H9 (cell line): ENCODE measurements around the gene OSBPL8. TPM values are rescaled to one million over a fixed set of nuclear protein-coding genes. Genes with fewer than 3 reads are reported as not detected.

Source experiments
- DNase-seq: peaks from one replicate; pipeline ENCODE4 v3.0.0-alpha.2; 2017
- H2AFZ ChIP-seq: one replicate; pipeline ENCODE4 v1.6.1; 2013; ENCODE audit warnings: mild to moderate bottlenecking, low read length, control low read depth, moderate library complexity
- H2AK5ac ChIP-seq: 2 replicates; pipeline ENCODE4 v1.6.1; 2013; ENCODE audit warnings: low read length, control low read depth, mixed read lengths; ENCODE audit not compliant: insufficient read length
- H2BK120ac ChIP-seq: one replicate; pipeline ENCODE4 v1.6.1; 2013; ENCODE audit warnings: low read depth, mild to moderate bottlenecking, low read length, control low read depth, inconsistent platforms; ENCODE audit not compliant: poor library complexity, severe bottlenecking
- H2BK12ac ChIP-seq: 2 replicates; pipeline ENCODE4 v1.6.1; 2013; ENCODE audit warnings: low read length, control low read depth, mixed read lengths, low read depth; ENCODE audit not compliant: insufficient read length
- H2BK15ac ChIP-seq: 2 replicates; pipeline ENCODE4 v1.6.1; 2013; ENCODE audit warnings: low read depth, low read length, control low read depth
- H2BK20ac ChIP-seq: one replicate; pipeline ENCODE4 v1.6.1; 2013; ENCODE audit warnings: low read depth, mild to moderate bottlenecking, low read length, control low read depth, inconsistent platforms; ENCODE audit not compliant: poor library complexity, severe bottlenecking
- H2BK5ac ChIP-seq: 2 replicates; pipeline ENCODE4 v1.6.1; 2013; ENCODE audit warnings: low read length, control low read depth, mixed read lengths; ENCODE audit not compliant: insufficient read length
- H3K14ac ChIP-seq: 2 replicates; pipeline ENCODE4 v1.6.1; 2013; ENCODE audit warnings: low read length, control low read depth; ENCODE audit not compliant: insufficient read depth
- H3K18ac ChIP-seq: 2 replicates; pipeline ENCODE4 v1.6.1; 2013; ENCODE audit warnings: low read depth, mild to moderate bottlenecking, mixed read lengths, low read length, control low read depth; ENCODE audit not compliant: insufficient read length
- H3K23ac ChIP-seq: 2 replicates; pipeline ENCODE4 v1.6.1; 2013; ENCODE audit warnings: low read length, control low read depth, mixed read lengths, low read depth; ENCODE audit not compliant: insufficient read length
- H3K23me2 ChIP-seq: 2 replicates; pipeline ENCODE4 v1.6.1; 2013; ENCODE audit warnings: low read depth, mild to moderate bottlenecking, mixed read lengths, low read length, control low read depth; ENCODE audit not compliant: insufficient read length, poor library complexity, severe bottlenecking
- H3K27ac ChIP-seq: 2 replicates; pipeline ENCODE4 v1.5.1; 2013; ENCODE audit warnings: low read length, control low read depth, mixed read lengths, low read depth; ENCODE audit not compliant: insufficient read length
- H3K27me3 ChIP-seq: 2 replicates; pipeline ENCODE4 v1.6.1; 2013; ENCODE audit warnings: low read length, control low read depth, inconsistent platforms; ENCODE audit not compliant: insufficient read depth
- H3K4ac ChIP-seq: 2 replicates; pipeline ENCODE4 v1.6.1; 2013; ENCODE audit warnings: low read depth, mild to moderate bottlenecking, control low read depth, inconsistent platforms, low read length, moderate library complexity
- H3K4me1 ChIP-seq: 2 replicates; pipeline ENCODE4 v1.6.1; 2013; ENCODE audit warnings: low read length, control low read depth, inconsistent platforms; ENCODE audit not compliant: insufficient read depth
- H3K4me2 ChIP-seq: 2 replicates; pipeline ENCODE4 v1.6.1; 2013; ENCODE audit warnings: low read length, control low read depth, mixed read lengths; ENCODE audit not compliant: insufficient read length, insufficient read depth
- H3K56ac ChIP-seq: 2 replicates; pipeline ENCODE4 v1.6.1; 2013; ENCODE audit warnings: low read depth, mild to moderate bottlenecking, mixed read lengths, low read length, control low read depth; ENCODE audit not compliant: insufficient read length
- H3K79me1 ChIP-seq: 2 replicates; pipeline ENCODE4 v1.6.1; 2013; ENCODE audit warnings: low read depth, mild to moderate bottlenecking, moderate library complexity, low read length, control low read depth, inconsistent platforms; ENCODE audit not compliant: insufficient read depth, poor library complexity, severe bottlenecking
- H3K79me2 ChIP-seq: 2 replicates; pipeline ENCODE4 v1.6.1; 2013; ENCODE audit warnings: low read length, control low read depth, inconsistent platforms; ENCODE audit not compliant: insufficient read depth
- H3K9ac ChIP-seq: 2 replicates; pipeline ENCODE4 v1.6.1; 2013; ENCODE audit warnings: low read length, control low read depth, mixed read lengths; ENCODE audit not compliant: insufficient read length; ENCODE audit errors: extremely low read depth
- H3K9me3 ChIP-seq: one replicate; pipeline ENCODE4 v1.6.1; 2013; ENCODE audit warnings: low read depth, low read length, inconsistent platforms; ENCODE audit not compliant: control insufficient read depth
- H3T11ph ChIP-seq: one replicate; pipeline ENCODE4 v1.6.1; 2013; ENCODE audit warnings: mild to moderate bottlenecking, low read length, control low read depth, inconsistent platforms
- H4K20me1 ChIP-seq: one replicate; pipeline ENCODE4 v1.6.1; 2013; ENCODE audit not compliant: control insufficient read depth, insufficient read length, insufficient read depth
- H4K5ac ChIP-seq: 2 replicates; pipeline ENCODE4 v1.6.1; 2013; ENCODE audit warnings: low read depth, mild to moderate bottlenecking, mixed read lengths, low read length, control low read depth; ENCODE audit not compliant: insufficient read length
- H4K8ac ChIP-seq: replicated peaks from 2 replicates; pipeline ENCODE4 v1.6.1; 2013; ENCODE audit warnings: low read length, control low read depth, mixed read lengths, low read depth; ENCODE audit not compliant: insufficient read length
- H4K91ac ChIP-seq: 2 replicates; pipeline ENCODE4 v1.6.1; 2013; ENCODE audit warnings: low read depth, mild to moderate bottlenecking, moderate library complexity, mixed read lengths, low read length, control low read depth; ENCODE audit not compliant: insufficient read length
- H3K27ac Mint-ChIP-seq, 3 experiments: 2 replicates in 2 of 3; 3 replicates in 1 of 3; pipeline ENCODE4 v1.8.0; 2020 to 2021; ENCODE audit warnings: mixed read lengths in 3 of 3, mild to moderate bottlenecking in 1 of 3, moderate library complexity in 1 of 3
- H3K27me3 Mint-ChIP-seq: 2 replicates; pipeline ENCODE4 v1.8.0; 2021; ENCODE audit warnings: low read depth, mild to moderate bottlenecking, moderate library complexity, mixed read lengths
- H3K36me3 Mint-ChIP-seq, 3 experiments: 2 replicates in 2 of 3; 3 replicates in 1 of 3; pipeline ENCODE4 v1.8.0; 2020 to 2021; ENCODE audit warnings: low read depth in 3 of 3, mixed read lengths in 3 of 3; ENCODE audit not compliant: insufficient read depth in 1 of 3
- H3K4me1 Mint-ChIP-seq, 2 experiments: 2 replicates each; pipeline ENCODE4 v1.8.0; 2020; ENCODE audit warnings: mixed read lengths in 2 of 2
- H3K4me3 Mint-ChIP-seq, 2 experiments: 2 replicates in 1 of 2; 3 replicates in 1 of 2; pipeline ENCODE4 v1.8.0; 2020 to 2021; ENCODE audit warnings: mild to moderate bottlenecking in 2 of 2, mixed read lengths in 2 of 2, moderate library complexity in 1 of 2
- H3K9me3 Mint-ChIP-seq, 2 experiments: 2 replicates in 1 of 2; 3 replicates in 1 of 2; pipeline ENCODE4 v1.8.0; 2020; ENCODE audit warnings: mild to moderate bottlenecking in 2 of 2, mixed read lengths in 2 of 2, moderate library complexity in 1 of 2
- CTCF ChIP-seq: fragments of 200-600 bp; sonication (generic); conservative IDR thresholded peaks from 3 replicates; pipeline ENCODE4 v1.8.0; 2021; ENCODE audit warnings: antibody characterized with exemption, mild to moderate bottlenecking
- total RNA-seq: library from RNA; stranded (reverse); gene quantifications from 2 replicates; pipeline ENCODE4 v1.2.1, GENCODE V29; 2021

Gene OSBPL8
- total RNA-seq, 1 experiment from 2014 or later, result 61.2 TPM

DNA sequence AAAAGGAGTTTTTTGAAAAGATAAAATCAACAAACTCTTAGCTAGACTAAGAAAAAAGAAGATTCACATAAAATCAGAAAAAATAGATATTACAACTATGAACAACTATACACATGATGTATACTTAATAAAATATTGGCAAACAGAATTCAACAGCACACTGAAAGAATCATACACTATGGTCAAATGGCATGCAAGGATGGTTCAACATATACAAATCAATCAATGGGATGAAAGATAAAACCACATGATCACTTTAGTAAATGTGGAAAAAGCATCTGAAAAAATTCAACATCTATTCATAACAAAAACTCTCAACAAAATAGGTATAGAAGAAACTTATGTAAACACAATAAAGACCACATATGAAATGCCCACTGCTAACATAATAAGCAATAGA lies 126.8 kb downstream of the OSBPL8 start:
- Histone ChIP-seq H3K79me2 (peaks cover 4% of the 10 kb centered on the region; the same call in 1 of the 2 replicates), H4K8ac (no peak overlapping the region), H3K27ac (no peak overlapping the region), H3K79me1 (peaks cover 9% of the 10 kb centered on the region), H3K9me3 (no peaks in the 10 kb centered on the region), H3K56ac (no peak overlapping the region), H2BK20ac (no peak overlapping the region), H3T11ph (no peak overlapping the region), H4K91ac (no peak overlapping the region), H2BK120ac (no peak overlapping the region), H3K9ac (no peak overlapping the region), H2BK15ac (no peak overlapping the region), H3K14ac (no peak overlapping the region), H3K4me1 (peaks cover 2% of the 10 kb centered on the region; the same call in 1 of the 2 replicates), H3K27me3 (no peaks in the 10 kb centered on the region), H4K20me1 (peaks cover 2% of the 10 kb centered on the region), H3K23me2 (no peaks in the 10 kb centered on the region), H3K4ac (no peak overlapping the region), H4K5ac (no peak overlapping the region), H2AK5ac (no peak overlapping the region), H2BK12ac (no peak overlapping the region), H3K23ac (no peak overlapping the region), H2AFZ (no peak overlapping the region), H3K4me2 (no peak overlapping the region), H2BK5ac (no peak overlapping the region), H3K18ac (no peak overlapping the region)
- TF ChIP-seq CTCF, result no peak
- H3K4me1 Mint-ChIP-seq, result peaks cover 0 to 6% of the 10 kb centered on the region in 2 experiments; a peak in 1 of 4 replicates
- H3K4me3 Mint-ChIP-seq, result no peak overlapping the region
- peaks cover 8 to 13% of the 10 kb centered on the region in 2 experiments; a peak in 4 of 5 replicates for H3K9me3 Mint-ChIP-seq
- DNase-seq, result no peak
- no peaks in the 10 kb centered on the region for H3K27me3 Mint-ChIP-seq
- H3K36me3 Mint-ChIP-seq, result peaks cover 6 to 22% (median 9%) of the 10 kb centered on the region in 3 experiments; a peak in 5 of 7 replicates
- no peak overlapping the region for H3K27ac Mint-ChIP-seq
